ENCODE measurements around the gene CRYGA.
"Not testable (repeated sequence)": the region's sequence is repeated elsewhere in the genome, so short reads cannot be mapped to it uniquely, and the experiment has no call there.

Gene CRYGA

DNA sequence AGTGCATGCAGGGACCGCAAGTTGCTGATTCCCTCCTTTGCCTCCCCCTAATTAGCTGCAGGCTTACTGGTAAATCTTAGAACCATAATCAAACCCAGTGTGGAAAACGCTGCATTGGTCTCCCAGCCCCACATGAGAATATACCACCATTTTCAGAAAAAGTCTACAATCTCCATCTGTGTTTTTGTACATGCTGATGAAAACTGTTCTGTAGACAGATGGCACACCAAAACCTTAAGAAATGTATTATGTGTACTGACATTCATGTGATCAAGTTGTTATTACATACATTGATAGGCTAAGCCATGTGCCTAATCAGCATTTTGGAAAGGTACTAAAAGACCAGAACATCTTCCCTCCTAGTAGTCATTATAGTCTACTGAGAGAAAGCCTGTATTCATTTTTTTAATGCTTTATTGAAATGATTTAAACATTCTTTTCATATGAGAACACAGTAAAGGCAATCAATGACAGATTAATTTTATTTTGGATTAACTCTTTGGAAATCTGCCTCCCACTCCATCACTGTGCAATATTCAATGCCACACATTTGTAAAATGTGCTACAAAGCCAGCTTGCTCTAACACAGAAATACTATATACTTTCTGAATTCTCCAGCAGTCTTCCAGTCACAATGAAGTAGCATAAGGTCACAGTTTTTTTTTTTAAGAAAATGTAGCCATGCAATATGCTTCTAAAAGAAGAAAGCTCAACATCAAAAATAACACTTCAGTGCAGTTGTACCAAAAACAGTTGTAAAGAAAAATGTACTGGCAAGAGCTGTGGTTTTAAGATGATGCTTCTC is 1.8 kb upstream of the CRYGA start:
- DNase-seq, result no peak

DNA sequence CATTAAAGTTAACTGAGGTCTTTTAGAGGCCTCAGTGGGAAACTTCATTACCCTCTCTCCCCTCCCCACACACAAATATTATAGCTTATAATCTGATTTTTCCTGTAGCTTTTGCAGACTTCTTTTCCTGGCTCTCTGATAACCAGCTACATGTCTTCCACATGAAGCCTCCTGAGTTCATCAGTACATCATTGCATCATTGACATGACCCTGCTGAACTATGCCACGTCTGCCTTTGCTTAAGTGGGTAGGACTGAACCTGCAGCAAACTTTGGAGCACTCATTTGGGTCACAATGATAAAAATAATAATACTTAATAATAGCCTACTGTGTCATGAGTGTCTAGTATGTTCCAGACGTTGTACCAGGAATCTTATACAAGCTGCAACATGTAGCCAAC is 7.0 kb downstream of the CRYGA start:
- no peak for DNase-seq

DNA sequence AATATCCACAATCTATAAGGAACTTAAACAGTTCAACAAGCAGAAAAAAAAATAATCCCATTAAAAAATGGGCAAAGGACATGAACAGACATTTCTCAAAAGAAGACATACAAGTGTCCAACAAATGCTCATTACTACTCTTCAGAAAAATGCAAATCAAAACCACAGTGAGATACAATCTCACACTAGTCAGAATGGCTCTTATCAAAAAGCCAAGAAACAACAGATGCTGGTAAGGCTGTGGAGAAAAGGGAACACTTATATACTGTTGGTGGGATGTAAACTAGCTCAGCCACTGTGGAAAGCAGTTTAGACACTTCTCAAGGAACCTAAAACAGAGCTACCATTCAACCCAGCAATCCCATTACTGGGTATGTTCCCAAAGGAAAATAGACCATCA is 10.2 kb downstream of the CRYGA start:
- DNase-seq, result no peak

DNA sequence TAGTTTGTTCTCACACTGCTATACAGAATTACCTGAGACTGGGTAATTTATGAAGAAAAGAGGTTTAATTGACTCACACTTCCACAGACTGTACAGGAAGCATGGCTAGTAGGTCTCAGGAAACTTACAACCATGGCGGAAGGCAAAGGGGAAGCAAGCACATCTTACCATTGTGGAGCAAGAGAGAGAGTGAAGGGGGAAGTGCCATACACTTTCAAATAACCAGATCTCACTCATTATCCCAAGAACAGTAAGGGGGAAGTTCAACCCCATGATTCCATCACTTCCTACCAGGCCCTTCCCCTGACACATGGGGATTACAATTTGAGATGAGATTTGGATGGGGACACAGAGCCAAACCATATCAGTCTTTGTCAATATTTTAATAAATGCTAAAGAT is 12.4 kb downstream of the CRYGA start:
- DNase-seq, result no peak

DNA sequence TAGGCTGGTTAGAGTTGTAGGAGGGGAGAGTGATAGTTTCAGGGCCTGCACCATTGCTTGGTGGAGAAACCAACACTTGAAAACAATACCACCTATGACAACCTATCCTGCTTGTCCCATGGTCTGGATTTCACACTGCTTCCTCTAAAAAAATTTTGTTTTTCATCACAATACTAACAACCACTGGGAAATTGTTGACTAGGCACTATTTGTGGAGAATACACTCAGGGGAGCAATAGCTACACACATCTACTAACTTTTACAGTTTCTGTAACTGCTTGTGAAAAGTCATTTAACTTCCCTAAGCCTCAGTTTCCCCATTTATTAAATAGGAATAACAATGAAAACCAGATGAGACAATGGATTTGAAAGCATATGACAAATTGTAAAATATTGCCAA is 13.3 kb downstream of the CRYGA start:
- DNase-seq, result no peak

DNA sequence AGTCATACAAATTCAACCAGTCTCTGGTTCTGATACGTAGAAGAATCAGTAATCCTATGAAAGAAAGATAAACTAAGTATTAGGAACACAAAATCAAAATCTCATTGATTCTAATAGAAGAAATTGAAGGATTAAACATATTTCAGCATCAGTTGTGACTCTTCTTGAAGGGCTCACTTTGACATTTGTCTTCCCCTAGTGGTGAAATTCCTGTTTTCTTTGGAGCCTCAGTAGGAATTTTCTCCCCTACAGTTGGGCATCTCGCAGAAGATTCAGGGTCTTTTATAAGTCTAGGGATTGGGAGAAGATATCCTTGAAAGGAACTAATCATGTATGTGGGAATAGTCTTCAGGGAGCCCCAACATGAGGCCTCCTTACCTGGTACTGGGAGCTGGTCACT is 14.6 kb downstream of the CRYGA start:
- no peak for DNase-seq

DNA sequence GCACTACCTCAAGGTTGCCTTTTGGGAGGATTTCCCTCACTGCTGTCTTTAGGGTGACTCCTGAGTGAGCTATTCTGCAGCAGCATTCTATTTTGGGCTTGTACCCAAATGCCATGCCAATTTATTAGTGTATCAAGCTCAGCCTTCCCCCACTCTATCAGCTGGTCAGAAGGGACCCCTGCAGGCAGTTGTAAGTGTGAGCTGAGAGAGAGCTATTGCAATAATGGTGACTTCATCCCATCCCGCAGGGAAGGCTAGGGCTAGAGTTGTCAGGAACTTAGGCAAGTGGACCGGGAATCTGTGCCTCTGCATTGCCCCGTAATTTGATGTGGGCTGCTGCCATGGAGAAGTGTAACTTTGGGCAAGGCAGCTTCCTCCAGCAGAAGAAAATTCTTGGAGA is 15.6 kb downstream of the CRYGA start:
- DNase-seq, result no peak

DNA sequence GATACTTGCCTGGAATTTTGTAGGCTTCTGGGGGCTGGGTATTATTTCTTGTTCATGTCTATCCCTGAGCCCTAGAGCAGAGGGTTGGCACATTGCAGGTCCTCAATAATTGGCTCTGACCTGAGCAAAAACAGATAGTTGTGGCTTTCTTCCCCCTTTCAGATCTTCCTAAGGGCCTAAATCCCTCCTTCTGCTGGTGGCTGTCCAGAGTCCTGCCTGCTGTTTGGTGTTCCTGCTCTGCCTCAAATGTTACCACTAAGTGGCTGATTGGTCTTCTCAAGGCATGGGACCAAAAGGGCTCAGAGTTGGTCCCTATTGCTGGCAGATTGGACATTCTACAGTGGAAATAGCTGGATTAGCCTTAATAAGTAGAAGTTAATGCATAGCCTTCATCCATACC is 16.4 kb downstream of the CRYGA start:
- no peak for DNase-seq

DNA sequence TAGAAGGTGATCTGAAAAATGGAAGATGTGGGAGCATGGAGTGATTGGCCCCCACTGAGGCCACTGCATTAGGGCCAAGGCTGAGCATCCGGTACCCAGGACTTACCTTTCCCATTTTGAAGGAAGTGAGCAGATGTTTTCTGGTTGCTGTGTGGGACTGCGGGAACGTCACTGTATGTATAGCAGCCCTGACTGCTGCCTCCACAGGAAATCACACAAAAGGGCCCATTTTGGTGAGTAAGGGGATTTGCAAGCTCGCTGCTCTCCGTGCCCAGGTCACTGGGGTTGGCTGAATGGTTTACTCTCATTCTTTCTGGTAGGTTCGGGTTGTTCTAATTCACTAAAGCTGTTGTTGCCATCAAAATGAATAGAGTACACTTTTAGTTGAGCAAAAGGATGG is 17.4 kb downstream of the CRYGA start, which contains the start of gene CRYGB:
Gene CRYGB (minus strand): TSS at position 153 of the 400 bp plus-strand sequence. CDS start 38 bp downstream, at position 115.
- DNase-seq, result no peak

DNA sequence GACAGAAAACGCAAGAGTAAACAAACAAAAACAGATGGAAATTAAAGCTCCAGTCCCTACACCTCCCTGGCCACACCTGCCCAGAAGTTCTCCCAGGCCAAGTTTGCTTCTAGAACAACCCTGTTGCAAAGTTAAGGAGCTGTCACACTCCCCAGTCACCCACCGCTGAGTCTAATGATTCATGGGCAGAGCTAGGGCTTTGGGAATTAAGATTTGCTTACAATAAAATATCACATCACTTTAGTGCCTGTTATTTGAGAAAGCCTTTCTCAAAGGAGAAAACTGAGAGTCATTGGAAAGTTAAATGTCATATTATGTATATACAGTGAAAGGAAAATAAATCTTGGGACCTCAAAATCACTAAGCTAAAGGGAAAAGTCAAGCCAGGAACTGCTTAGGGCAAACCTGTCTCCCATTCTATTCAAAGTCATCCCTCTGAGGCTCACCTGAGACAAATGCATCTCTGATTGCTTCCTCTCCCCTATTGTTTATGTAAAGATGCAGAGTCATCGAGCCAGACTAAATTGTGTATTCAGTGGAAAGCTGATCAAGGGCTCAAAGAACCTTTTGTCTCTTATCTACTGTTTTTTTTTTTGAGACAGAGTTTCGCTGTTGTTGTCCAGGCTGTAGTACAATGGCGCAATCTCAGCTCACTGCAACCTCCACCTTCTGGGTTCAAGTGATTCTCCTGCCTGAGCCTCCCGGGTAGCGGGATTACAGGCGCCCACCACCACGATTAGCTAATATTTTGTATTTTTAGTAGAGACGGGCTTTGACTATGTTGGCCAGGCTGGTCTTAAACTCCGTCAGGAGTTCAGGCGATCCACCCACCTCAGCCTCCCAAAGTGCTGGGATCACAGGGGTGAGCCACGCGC is 20.2 kb downstream of the CRYGA start:
- peak in 1 of 2 experiments; percentile 20 for DNase-seq

DNA sequence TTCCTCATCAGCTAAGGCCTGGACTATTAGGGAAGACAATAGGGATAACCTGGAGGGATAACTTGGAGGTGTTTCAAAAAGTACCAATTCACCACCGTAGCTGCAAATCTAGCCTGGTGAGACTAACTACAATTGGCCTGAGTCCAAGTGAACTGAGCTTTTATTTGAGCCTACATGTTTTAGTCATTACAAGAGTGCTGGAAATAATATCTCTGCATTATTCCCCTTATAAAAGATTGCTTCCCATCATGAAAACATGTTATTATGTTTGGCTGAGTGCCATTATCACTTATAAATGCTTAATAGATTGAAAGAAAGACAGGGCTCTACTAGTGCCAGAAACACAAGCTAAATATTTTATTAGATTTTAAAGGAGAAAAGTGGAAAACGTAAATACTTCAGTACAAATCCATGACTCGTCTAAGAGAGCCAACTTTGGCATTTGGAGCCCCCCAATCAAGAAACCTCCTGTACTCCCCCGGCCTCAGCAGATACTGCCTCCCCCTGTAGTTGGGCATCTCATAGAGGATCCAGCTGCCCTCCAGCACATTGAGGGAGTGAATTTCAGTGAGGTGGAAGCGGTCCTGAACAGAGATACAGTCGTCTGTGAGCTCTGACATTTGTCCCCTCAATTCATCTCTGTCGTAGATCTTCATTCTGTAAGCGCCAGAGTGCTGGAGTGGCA is 21.0 kb downstream of the CRYGA start:
- peak in 1 of 2 experiments; percentile 35 for DNase-seq

DNA sequence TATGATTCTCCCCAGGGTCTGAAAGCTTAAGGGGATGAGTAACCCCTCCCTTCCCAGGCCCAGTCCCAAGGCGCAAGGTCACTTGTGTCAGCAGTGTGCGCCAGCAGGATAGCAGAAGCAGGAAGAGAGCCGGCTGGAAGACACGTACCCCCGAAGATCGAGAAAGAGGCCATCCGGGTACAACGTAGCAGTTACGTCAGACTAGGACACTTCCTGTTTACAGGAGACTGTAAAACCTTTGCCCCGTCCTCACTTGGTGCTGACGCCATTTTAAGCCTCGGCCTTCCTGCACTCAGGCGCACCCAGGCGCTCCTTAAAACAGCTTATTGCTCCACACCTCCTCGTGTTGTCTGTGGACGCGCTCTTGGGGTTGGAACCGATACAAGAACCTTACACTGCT is 23.9 kb downstream of the CRYGA start:
- DNase-seq, result no peak

DNA sequence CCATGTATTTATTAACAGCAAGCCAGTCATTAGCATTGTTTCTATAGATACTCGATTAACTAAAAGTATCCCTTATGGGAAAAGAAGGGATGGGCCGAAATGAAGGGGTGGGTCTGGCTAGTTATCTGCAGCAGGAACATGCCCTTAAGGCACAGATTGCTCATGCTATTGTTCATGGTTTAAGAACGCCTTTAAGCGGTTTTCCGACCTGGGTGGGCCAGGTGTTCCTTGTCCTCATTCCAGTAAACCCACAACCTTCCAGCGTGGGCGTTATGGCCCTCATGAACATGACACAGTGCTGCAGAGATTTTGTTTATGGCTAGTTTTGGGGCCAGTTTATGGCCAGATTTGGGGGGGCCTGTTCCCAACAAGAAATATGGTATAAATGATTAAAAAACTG is 25.1 kb downstream of the CRYGA start:
- DNase-seq, result not testable (repeated sequence)

DNA sequence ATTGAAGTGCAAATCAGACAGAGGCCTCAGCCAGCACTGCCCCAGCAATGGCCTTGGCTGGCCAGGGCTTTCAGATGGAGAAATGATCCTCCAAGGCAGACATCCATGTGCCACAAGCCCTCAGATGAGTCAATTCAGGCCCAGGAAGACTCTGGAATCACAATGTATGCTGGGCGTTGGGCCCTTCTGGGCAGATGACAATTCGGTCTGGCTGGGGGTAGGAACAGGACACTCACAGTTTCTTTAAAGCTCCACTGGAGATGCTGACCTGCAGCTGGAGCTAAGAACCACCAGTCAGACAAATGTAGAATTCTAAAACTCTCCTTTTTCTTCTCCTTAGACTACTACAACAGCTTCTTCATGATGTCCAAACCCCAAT is 26.7 kb downstream of the CRYGA start:
- no peak for DNase-seq

DNA sequence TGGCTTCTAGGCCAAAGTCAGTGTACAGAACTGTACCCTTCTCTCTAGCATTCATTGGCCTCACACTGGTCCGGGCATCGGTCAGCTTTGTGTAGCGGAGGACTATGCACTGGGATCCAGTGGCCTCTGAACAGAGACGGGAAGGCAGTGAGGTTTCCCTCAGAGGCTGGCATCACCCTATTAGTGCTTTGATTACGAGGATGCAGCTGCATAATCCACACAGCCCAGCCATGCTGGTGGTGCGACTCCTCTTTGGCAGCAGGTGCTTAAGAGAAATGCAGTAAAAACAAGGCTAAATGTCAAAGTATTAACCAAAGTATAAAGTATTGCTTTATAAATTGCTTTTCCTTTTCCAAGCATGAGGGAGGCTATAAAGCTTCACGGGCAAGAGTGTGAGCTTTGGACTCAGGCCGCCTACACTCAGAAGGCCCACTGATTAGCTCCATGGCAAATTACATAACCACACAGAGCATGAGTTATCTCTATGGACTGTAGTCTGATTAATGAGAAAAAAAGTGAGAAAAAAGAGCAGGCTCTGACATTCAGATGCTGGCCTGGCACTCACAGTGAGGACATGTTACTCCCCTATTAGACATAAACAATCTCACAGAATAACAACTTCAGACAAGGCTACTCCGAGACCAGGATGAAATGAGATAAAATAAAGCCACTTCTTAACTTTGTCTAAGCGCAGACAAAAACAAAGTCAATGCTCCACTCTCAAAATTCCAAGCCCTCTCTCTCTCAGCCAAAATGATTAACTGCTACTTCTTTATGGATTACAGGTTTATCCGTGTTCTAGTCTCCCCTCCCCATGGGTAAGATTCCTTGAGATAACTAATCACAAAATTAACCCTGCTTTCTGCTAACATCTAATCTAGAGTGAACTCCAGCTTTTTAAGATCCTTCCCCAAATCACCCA is 27.3 kb downstream of the CRYGA start:
- DNase-seq, result no peak

DNA sequence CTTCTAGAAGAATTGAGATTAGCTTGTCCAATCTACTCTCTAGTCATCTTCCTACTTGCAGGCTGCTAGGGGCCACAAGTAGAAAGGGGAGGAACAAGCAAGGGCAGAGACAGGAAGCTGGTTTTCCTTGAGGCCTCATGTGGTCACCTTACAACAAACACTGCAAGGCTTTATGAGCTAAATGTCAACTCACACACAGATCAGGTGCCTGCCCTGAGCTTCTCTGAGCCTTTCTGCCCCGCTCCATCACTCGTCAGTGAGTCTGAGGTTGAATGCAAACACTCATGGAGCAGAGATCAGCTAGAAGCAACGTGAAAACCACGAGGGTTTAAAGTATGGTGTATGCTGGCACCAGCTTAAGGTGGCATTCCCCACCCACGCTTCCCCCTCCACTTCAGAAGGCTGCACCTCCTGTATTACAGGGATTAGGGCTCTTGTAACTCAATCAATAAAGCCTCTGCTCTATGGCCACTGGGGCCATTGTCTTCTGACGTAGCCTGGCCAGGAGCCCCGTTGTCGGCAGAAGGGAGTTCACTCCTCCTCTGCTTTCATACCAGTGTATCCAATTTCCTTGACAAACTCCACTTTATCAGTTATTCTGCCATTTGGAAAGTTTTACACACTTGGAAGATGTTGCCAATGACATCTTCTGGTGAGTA is 28.3 kb downstream of the CRYGA start:
- DNase-seq, result no peak

DNA sequence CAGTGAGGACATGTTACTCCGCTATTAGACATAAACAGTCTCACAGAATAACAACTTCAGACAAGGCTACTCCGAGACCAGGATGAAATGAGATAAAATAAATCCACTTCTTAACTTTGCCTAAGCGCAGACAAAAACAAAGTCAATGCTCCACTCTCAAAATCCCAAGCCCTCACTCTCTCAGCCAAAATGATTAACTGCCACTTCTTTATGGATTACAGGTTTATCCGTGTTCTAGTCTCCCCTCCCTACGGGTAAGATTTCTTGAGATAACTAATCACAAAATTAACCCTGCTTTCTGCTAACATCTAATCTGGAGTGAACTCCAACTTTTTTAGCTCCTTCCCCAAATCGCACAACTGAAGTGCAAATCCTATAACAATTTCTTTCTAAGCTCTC is 32.7 kb downstream of the CRYGA start:
- no peak for DNase-seq

DNA sequence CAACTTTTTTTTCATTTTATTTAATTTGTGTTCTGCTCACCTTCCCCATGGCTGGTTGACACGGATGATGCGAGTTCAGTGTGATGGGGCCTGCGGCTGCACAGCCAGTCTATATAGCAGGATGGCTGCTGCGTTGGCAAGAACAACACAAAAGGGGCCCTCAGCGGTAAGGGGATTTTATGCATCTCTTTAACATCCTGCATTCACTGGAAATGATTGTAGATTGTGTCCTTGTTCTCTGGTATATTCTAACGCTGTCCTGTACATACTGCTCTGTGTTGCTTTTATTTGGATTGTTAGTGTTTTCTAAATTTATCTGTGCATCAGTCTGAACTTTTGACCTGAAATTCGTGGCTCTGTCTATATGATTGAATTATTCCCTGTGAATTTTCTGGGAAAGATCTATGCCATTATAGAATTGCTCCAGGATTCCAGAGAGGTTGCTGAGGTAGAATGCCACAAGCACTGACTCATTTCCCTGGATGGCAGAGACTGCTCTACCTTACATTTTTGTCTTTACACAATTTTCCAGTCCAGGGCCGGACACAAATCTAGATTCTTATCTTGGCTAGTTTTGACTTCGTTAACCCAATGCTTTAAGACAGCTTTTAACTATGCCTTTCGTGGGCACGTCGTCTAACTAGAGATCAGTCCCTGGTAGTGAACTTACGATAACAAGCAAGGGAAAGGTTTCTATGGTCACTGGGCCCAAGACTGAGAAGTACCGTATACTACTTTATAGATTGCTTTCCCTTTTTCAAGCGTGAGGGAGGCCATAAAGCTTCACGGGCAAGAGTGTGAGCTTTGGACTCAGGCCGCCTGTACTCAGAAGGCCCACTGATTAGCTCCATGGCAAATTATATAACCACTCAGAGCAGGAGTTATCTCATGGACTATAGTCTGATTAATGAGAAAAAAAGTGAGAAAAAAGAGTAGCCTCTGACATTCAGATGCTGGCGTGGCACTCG is 33.4 kb downstream of the CRYGA start, which contains the start of gene CRYGC:
Gene CRYGC (minus strand): TSS at position 85 of the 968 bp plus-strand sequence. CDS start 36 bp downstream, at position 49.
- no peak for DNase-seq

DNA sequence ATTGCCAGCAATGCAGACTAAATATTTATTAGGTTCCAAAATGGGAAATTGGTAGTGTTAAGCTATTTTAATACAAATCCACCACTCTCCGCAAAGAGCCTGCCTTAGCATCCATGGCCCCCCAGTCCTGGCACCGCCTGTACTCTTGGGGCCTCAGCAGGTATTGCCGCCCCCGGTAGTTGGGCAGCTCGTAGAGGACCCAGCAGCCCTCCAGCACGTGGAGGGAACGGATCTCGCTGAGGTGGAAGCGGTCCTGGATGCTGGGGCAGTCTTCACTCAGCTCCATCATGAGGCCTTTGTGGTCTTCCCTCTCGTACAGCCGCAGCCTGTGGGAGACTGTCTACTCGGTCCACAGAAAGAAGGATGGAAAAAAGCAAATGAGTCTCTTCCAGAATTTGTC is 35.3 kb downstream of the CRYGA start:
- DNase-seq, result no peak

DNA sequence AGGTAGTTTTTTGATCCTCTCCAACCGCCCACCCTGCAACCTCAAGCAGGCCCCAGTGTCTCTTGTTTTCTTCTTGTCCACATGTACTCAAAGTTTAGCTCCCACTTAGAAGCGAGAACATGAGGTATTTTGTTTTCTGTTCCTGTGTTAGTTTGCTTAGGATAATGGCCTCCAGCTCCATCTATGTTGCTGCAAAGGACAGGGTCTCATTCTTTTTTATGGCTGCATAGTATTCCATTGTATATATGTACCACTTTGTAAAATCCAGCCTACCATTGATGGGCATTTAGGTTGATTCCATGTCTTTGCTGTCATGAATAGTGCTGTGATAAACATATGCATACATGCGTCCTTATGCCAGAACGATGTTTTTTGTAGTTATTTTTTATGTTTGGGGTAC is 36.3 kb downstream of the CRYGA start:
- no peak for DNase-seq
